Stimulated activated effector memory CD8-positive, alpha-beta T cell treated with anti-CD3 and anti-CD28 coated beads, Interleukin-12 subunit alpha, Interleukin-12 subunit beta, amount 100 ng/mL, for 72 hours (primary cell): ENCODE measurements around the gene ANKS3.

Experiments
- ATAC-seq: fragments of 150-1000 bp; cut with Tn5 transposase; 2 replicates; pipeline ENCODE4 v1.10.0; 2021
- DNase-seq, 2 donors: peaks; one replicate each; pipeline ENCODE4 v3.0.0; 2021 to 2022; ENCODE audit warnings: low spot score in 2 of 2
- H3K27ac Mint-ChIP-seq: one replicate; pipeline ENCODE4 v1.8.0; 2022; ENCODE audit warnings: mild to moderate bottlenecking, mixed read lengths
- H3K36me3 Mint-ChIP-seq: one replicate; pipeline ENCODE4 v1.8.0; 2022; ENCODE audit warnings: mild to moderate bottlenecking, mixed read lengths
- H3K4me1 Mint-ChIP-seq: one replicate; pipeline ENCODE4 v1.8.0; 2022; ENCODE audit warnings: mixed read lengths
- H3K4me3 Mint-ChIP-seq: one replicate; pipeline ENCODE4 v1.8.0; 2022; ENCODE audit warnings: mild to moderate bottlenecking, mixed read lengths
- H3K9me3 Mint-ChIP-seq: one replicate; pipeline ENCODE4 v1.8.0; 2022; ENCODE audit warnings: mixed read lengths

The ANKS3 gene

DNA sequence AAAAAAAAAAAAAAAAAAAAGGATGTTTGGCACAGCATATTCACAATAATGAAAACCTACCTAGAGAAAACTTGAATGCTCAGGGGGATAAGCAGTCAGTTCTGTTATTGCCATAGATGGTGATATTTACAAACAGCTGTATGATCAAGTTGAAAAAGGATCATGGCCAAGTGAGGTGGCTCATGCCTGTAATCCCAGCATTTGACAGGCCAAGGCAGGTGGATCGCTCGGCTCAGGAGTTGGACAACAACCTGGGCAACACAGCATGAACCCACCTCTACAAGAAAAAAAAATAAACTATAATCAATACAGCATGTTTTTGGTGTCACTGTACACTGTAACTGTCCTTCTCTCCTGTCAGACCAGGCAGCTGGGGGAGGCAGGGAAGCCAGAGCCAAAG is 19.1 kb downstream of the ANKS3 start:
- H3K4me1 Mint-ChIP-seq = no peaks in the 10 kb centered on the region
- no peaks in the 10 kb centered on the region for H3K9me3 Mint-ChIP-seq
- H3K4me3 Mint-ChIP-seq = no peak overlapping the region
- H3K36me3 Mint-ChIP-seq = peaks cover 62% of the 10 kb centered on the region
- peak overlapping the region; percentile 34 for H3K27ac Mint-ChIP-seq
- DNase-seq (no peak), ATAC-seq (no peak)

DNA sequence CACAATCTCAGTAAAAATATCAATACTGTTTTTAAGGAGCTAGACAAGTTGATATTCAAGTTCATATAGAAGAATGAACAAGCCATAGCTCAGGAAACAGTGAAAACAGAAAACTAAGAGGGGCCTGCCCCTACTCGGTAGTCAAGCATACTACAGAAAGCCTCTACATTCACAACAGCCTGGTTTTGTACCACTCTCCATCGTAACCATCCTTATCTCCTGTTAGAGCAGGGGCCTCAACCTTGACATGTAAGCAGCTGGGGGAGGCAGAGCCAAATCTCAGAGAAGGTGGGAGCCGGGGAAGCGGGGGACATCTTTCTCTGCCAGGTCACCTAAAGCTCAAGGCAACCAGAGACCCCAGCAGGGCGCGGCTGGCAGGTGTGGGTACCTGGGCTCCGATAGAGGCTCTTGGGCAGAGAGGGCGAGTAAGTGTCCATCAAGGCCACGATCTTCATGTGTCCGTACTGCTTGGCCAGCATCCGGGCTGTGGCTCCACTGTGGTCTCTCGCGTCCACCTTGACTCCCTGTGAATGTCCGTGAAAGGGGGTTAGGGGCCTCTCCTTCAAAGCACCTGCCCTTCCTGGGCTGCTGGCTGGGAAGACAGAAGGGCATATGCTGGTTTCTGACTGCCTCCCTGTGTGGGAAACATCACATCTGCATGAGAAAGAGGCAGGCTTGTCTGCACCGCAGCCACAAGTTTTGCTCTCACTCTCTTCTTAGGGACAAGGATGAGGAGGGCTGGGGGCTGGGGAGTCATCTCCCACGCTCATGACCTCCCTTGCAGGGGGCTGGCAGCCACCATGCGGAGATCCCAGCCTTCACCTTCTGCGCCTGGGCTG is 20.2 kb downstream of the ANKS3 start:
- Mint-ChIP-seq H3K4me3 (no peak overlapping the region), H3K27ac (no peak overlapping the region), H3K9me3 (no peaks in the 10 kb centered on the region), H3K4me1 (no peaks in the 10 kb centered on the region), H3K36me3 (peaks cover 74% of the 10 kb centered on the region)
- ATAC-seq (no peak), DNase-seq (no peak)

DNA sequence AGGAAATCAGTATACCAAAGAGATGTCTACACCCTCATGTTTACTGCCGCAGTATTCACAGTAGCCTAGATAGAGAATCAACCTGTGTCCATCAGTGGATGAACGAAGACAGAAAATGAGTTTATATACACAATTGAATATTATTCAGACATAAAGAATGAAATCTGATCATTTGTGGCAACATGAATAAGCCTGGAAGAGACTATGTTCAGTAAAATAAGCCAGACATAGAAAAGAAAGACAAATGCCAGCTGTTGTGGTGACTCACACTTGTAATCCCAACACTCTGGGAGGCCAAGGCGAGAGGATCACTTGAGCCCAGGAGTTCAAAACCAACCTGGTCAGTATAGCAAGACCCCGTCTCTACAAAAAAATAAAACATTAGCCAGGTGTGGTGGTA is 24.6 kb downstream of the ANKS3 start:
- Mint-ChIP-seq H3K4me1 (peaks cover 6% of the 10 kb centered on the region), H3K9me3 (no peaks in the 10 kb centered on the region), H3K4me3 (no peak overlapping the region), H3K27ac (no peak overlapping the region), H3K36me3 (peaks cover 91% of the 10 kb centered on the region)
- ATAC-seq (no peak), DNase-seq (no peak)

DNA sequence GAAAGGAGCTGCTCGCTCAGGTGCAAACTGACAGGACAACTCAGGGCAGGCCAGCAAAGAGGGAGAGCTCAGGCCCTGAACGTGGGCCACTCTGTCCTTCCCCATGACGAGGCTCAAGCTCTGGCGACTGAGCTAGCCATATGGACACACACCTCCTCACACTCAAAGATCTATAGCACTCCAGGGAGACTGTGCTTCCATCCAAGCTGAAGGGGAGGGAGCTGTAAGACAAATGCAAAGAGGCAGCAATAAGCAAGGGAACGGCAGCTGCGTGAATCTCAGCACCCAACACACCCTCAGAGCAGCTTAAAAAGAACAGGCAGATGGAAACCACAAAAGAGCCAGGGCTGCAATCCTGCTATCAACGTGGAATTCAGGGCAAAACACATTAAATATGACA is 27.2 kb downstream of the ANKS3 start:
- DNase-seq (no peak), ATAC-seq (no peak)
- no peak overlapping the region for H3K4me3 Mint-ChIP-seq
- peaks cover 72% of the 10 kb centered on the region for H3K36me3 Mint-ChIP-seq
- peaks cover 6% of the 10 kb centered on the region for H3K4me1 Mint-ChIP-seq
- H3K9me3 Mint-ChIP-seq = no peaks in the 10 kb centered on the region
- H3K27ac Mint-ChIP-seq = no peak overlapping the region

DNA sequence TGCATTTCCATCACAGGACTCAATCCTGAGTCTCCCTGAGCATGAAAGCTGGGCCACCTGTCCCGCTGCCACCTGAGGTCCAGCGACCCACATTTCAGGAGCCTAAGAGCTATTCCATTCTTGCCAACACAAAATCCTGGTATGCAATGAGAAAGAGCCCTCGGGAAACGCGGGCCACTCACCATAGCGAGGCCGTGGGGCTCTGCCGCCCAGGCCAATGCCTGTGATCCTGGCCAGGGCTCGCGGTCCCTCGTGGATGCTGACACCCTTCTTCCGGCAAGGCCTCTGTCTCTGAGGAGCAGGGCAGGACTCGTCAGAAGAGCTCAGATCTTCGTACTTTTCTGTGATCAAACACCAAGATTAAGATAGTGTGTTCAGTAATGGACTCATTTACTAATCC is 29.2 kb downstream of the ANKS3 start:
- H3K27ac Mint-ChIP-seq = no peak overlapping the region

DNA sequence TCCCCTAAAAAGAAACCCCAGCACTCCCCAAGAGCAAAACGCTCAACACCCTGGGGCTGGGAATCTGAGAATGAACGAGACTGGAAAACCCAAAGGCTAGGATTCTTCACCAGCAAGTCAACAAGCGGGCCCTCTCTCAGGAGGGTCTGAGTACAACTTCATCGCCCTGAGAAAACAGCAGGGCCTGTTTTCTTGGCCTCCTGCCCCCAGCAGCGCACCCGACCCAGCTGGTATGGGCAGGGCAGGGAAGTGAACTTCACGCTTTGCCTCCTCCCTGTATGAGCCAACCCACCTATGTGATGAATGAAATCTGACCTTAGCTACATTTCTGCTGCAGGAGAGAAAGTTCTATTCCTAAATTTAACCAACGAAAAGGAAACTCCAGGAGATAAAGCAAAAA is 29.6 kb downstream of the ANKS3 start:
- H3K9me3 Mint-ChIP-seq = no peaks in the 10 kb centered on the region
- peaks cover 59% of the 10 kb centered on the region for H3K36me3 Mint-ChIP-seq
- no peak overlapping the region for H3K27ac Mint-ChIP-seq
- H3K4me1 Mint-ChIP-seq = peaks cover 6% of the 10 kb centered on the region
- no peak for ATAC-seq
- DNase-seq = no peak
- no peak overlapping the region for H3K4me3 Mint-ChIP-seq

More for the DNA sequence above, 29.2 kb downstream of the ANKS3 start:
- Mint-ChIP-seq H3K9me3 (no peaks in the 10 kb centered on the region), H3K4me3 (no peak overlapping the region), H3K4me1 (peaks cover 6% of the 10 kb centered on the region), H3K36me3 (peaks cover 59% of the 10 kb centered on the region)
- ATAC-seq = no peak
- no peak for DNase-seq

DNA sequence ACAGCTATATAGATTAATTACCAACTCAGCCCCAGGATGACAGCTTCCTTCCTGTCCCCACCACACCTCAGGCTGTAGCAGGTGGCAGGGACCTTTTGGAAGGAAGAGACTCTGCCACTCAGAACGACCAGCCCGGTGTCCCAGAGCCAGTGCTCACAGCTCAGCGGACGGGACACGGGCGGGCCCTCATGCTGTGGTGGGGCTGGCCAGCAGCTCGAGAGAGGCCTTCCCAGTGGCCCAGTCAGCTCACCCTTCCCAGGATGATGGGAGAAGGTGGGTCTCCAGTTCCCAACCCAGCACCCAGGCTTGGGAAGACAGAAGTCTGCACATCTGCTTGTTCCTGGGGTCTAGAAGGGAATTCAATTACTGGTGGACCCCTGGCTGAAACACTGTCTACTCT is 30.2 kb downstream of the ANKS3 start:
- DNase-seq = no peak
- Mint-ChIP-seq H3K36me3 (peaks cover 59% of the 10 kb centered on the region), H3K27ac (no peak overlapping the region), H3K9me3 (no peaks in the 10 kb centered on the region), H3K4me1 (peaks cover 6% of the 10 kb centered on the region), H3K4me3 (no peak overlapping the region)
- no peak for ATAC-seq

DNA sequence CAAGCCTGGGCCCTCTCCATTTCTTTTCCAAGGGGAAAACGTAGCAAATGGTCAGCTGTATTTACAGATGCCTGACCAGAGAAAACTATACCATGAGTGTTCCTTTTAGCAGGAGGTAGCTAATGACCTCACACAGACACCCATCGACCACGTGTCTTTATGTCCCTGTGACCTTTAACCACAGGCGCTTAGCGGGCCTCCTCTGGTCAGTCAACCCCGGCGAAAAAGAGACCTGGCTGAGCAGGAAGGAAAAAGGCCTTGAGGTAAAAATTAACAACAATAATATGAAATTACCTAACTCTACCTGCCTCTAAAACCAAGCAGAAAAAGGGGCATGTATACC is 31.6 kb downstream of the ANKS3 start:
- DNase-seq = no peak
- peaks cover 48% of the 10 kb centered on the region for H3K36me3 Mint-ChIP-seq
- H3K4me3 Mint-ChIP-seq = no peak overlapping the region
- H3K9me3 Mint-ChIP-seq = no peaks in the 10 kb centered on the region
- no peak for ATAC-seq
- peak overlapping the region; percentile 37 for H3K27ac Mint-ChIP-seq
- peaks cover 6% of the 10 kb centered on the region for H3K4me1 Mint-ChIP-seq

DNA sequence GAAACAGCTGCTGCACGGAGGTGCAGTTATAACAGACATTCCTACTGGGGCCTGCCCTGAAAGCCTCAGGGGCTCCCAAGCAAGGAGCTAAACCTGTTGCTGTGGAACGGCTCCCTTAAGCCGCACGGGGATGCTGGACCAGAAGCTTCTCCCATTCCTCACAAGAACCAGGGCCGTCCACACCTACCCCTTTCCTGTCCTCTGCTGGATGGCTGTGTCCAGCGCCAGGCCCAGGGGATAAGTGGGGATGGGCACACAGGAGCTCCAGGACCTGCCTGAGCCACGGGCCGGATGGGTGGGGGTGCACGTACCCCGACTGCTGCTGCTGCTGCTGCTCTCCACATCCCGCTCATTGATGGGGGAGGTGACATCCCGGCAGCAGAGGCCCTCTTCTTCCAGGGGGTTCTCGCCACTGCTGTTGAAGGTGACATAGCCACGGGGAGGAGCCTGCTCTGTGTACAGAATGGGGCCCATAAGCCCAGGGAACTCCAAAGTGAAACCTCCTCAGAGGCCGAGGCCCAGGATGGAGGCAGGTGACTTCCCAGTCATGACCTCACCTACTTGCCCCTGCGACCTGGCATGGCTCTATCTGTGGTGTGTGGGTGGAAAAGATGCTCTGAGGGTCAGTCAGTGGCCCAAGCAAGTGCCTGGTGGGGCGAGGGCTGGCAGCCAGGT is 32.1 kb downstream of the ANKS3 start:
- ATAC-seq = no peak
- peak overlapping the region; percentile 37 for H3K27ac Mint-ChIP-seq
- H3K4me1 Mint-ChIP-seq = peaks cover 4% of the 10 kb centered on the region
- peaks cover 46% of the 10 kb centered on the region for H3K36me3 Mint-ChIP-seq
- H3K4me3 Mint-ChIP-seq = no peak overlapping the region
- no peak for DNase-seq
- H3K9me3 Mint-ChIP-seq = no peaks in the 10 kb centered on the region

DNA sequence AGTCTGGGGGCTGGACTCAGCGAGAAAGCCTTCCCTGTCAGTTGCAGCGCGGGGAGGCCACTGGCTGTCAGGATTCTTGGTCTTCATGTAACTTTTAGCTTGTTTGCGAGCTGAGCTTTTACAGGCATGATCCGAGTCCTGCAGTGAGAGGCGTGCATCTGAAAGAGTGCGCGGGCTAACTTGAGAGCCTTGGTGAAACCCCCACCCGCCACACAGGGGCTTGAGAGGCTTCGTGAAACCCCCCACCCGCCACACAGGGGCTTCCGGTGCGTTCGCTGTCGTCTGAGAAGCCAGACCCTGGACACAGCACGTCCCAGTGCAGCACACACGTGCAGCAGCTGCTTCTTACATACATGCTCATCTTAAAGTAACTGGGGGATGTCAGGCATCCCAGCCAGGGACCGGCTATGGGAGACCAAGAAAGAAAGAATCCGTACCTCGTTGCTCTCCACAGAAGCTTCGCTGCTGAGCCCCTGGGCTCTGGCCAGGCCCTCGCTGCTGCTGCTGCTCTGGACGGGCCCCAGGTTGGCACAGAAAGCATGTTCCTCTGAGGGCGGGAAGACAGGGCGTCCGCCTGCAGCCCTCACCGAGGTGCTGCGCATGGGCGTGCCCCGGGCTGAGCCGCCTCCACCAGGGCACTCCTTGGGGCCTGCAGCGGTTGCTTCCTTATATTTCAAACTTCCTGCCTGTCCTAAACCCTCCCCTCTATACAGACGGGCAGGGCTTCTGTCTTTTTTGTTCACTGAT is 32.9 kb downstream of the ANKS3 start:
- no peaks in the 10 kb centered on the region for H3K9me3 Mint-ChIP-seq
- DNase-seq = no peak
- no peak for ATAC-seq

DNA sequence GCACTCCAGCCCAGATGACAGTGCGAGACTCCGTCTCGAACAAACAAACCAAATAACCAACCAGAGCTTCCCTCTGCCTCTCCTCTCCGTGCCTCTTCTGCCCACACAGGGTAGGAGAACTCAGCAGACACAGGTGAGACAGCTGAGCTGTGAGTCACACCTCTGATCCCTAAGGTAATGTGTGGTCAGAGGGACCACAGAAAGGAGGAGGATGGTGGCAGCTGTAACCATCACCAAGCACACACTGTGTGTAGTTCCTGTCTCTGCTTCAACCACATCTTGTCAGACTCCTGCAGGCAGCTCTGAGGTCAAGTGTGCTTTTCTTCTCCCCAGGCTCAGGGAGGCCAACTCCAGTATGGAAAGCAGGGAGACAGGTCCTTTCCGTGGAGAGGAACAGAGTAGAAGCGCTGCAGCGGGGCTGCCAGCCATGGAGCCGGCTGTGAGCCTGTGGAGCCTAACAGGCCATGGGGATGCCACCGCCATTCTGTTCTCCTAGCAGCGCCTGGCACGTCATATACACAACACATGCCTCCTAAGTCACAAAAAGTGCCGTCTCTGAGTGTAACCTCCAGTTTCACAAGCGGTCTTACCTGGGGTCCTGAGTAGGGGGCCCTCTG is 33.6 kb downstream of the ANKS3 start:
- ATAC-seq (peak; percentile 74), DNase-seq (no peak)
- Mint-ChIP-seq H3K4me1 (peaks cover 2% of the 10 kb centered on the region), H3K36me3 (peaks cover 48% of the 10 kb centered on the region), H3K9me3 (no peaks in the 10 kb centered on the region), H3K27ac (no peak overlapping the region), H3K4me3 (no peak overlapping the region)

More for the DNA sequence above, 32.9 kb downstream of the ANKS3 start:
- H3K4me3 Mint-ChIP-seq = no peak overlapping the region
- H3K36me3 Mint-ChIP-seq = peaks cover 48% of the 10 kb centered on the region
- H3K4me1 Mint-ChIP-seq = no peaks in the 10 kb centered on the region
- H3K27ac Mint-ChIP-seq = peak overlapping the region; percentile 48

DNA sequence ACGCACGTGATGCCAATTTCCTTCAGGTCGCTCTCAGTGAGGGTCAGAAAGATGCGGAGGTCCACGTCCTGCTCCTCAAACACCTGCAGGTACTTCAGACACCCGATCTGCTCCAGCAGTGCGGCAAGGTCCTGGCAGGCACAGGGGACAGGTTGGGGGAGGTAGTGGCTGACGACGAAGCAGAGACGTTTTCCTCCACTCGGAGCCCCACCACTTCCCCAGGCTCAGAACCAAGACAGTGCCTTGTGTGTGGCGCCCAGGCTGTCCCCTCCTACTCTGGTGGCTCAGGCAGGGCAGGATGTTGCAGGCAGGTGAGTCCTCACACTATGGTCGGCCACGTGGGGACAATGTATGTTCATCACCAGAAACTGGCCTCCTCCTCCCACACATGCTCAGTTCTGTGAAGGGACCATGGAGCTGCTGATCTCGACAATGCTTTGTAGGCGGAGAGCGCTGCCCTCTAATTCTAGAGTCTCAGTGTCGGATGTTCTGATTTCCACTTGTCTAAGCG is 35.0 kb downstream of the ANKS3 start:
- Mint-ChIP-seq H3K4me3 (no peak overlapping the region), H3K36me3 (peaks cover 51% of the 10 kb centered on the region), H3K4me1 (peaks cover 8% of the 10 kb centered on the region), H3K9me3 (no peaks in the 10 kb centered on the region), H3K27ac (peak overlapping the region; percentile 34)
- DNase-seq (no peak), ATAC-seq (no peak)

DNA sequence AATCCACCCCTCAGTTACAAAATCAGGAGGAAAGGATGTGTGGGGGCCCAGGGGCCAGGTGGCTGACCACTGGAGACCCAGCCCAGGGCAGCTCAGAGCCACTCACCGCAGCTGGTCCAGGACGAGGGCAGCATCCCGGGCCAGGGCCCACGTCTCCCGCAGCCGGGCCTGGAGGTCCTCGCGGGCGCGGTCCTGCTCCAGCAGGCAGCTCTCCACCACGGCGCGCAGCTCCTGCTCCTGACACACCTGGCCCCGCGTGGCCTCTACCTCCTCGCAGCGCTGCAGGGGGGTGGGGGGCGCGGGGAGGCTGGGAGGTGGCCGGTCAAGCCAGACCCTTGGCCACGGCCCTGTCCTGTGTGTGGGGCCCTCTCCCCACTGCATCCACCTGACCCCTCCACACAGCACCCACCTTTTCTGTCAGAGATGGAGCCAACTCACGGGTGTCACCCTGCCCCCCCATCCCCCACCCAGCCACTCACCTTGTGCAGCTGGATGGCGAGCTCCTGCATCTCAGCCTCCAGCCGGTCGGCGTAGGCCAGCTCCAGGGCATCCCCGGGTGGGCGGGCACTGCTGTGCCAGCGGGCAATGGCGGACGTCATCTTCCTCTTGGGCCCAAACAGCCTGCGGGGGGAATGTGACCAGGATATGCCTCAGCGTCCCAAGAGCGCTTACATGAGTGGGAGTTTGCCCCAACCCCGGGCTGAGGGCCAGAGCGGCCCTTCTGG is 35.6 kb downstream of the ANKS3 start:
- peaks cover 53% of the 10 kb centered on the region for H3K36me3 Mint-ChIP-seq
- ATAC-seq (no peak), DNase-seq (no peak)
- H3K4me3 Mint-ChIP-seq = no peak overlapping the region
- peaks cover 8% of the 10 kb centered on the region for H3K4me1 Mint-ChIP-seq
- no peak overlapping the region for H3K27ac Mint-ChIP-seq
- no peaks in the 10 kb centered on the region for H3K9me3 Mint-ChIP-seq

DNA sequence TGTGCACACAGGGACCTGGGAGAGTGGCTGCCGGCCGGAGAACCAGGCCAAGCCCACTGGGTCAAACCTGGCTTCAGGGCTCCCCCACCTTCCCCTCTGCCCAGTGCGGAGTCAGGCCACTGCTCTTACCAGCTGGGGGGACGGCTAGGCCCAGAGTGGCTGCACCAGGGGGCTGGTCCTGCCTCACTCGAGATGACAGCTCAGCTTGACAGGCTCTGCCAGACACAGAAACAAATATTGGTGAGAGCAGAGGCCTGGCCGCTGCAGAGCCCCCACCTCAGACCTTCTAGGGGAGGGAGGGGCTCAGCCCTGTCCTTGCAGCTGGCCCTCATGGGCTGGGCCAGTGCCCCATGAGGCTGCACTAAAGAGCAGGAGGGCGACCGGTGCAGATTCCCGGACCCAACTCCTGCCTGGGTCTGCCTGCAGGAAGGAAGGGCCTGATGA is 36.2 kb downstream of the ANKS3 start:
- ATAC-seq (no peak), DNase-seq (no peak)
- H3K27ac Mint-ChIP-seq = no peak overlapping the region
- H3K9me3 Mint-ChIP-seq = no peaks in the 10 kb centered on the region
- peaks cover 8% of the 10 kb centered on the region for H3K4me1 Mint-ChIP-seq
- H3K36me3 Mint-ChIP-seq = peaks cover 59% of the 10 kb centered on the region
- H3K4me3 Mint-ChIP-seq = no peak overlapping the region
